ENCODE measurements around the gene SLBP.

Gene SLBP

DNA sequence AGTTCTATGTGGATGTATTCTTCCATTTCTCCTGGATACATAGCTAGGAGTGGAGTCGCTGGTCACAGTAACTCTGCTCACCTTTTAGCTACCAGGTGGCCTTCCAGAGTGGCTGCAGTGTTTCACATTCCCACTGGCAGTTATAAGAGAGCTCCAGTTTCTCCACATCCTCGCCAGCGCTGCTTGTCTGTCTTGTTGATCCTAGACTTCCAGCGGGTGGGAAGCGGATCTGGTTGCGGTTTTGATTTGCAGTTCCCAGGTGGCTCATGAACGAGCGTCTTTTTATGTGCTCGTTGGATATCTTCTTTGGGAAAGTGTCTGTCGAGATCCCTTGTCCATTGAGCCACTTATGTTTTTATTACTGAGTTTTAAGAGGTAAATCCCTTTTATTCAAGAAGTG lies 20.8 kb upstream of the SLBP start (continued):
- TF ChIP-seq, protein P1, sequence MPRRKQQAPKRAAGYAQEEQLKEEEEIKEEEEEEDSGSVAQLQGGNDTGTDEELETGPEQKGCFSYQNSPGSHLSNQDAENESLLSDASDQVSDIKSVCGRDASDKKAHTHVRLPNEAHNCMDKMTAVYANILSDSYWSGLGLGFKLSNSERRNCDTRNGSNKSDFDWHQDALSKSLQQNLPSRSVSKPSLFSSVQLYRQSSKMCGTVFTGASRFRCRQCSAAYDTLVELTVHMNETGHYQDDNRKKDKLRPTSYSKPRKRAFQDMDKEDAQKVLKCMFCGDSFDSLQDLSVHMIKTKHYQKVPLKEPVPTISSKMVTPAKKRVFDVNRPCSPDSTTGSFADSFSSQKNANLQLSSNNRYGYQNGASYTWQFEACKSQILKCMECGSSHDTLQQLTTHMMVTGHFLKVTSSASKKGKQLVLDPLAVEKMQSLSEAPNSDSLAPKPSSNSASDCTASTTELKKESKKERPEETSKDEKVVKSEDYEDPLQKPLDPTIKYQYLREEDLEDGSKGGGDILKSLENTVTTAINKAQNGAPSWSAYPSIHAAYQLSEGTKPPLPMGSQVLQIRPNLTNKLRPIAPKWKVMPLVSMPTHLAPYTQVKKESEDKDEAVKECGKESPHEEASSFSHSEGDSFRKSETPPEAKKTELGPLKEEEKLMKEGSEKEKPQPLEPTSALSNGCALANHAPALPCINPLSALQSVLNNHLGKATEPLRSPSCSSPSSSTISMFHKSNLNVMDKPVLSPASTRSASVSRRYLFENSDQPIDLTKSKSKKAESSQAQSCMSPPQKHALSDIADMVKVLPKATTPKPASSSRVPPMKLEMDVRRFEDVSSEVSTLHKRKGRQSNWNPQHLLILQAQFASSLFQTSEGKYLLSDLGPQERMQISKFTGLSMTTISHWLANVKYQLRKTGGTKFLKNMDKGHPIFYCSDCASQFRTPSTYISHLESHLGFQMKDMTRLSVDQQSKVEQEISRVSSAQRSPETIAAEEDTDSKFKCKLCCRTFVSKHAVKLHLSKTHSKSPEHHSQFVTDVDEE (CRISPR knock-in tag; IDR thresholded peaks at IDR 0.05), result no peak
- TF ChIP-seq, protein P2, sequence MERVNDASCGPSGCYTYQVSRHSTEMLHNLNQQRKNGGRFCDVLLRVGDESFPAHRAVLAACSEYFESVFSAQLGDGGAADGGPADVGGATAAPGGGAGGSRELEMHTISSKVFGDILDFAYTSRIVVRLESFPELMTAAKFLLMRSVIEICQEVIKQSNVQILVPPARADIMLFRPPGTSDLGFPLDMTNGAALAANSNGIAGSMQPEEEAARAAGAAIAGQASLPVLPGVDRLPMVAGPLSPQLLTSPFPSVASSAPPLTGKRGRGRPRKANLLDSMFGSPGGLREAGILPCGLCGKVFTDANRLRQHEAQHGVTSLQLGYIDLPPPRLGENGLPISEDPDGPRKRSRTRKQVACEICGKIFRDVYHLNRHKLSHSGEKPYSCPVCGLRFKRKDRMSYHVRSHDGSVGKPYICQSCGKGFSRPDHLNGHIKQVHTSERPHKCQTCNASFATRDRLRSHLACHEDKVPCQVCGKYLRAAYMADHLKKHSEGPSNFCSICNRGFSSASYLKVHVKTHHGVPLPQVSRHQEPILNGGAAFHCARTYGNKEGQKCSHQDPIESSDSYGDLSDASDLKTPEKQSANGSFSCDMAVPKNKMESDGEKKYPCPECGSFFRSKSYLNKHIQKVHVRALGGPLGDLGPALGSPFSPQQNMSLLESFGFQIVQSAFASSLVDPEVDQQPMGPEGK (CRISPR knock-in tag; IDR thresholded peaks at IDR 0.05; ENCODE audit: borderline replicate concordance), result no peak
- no peak for TF ChIP-seq ZNF565 (CRISPR knock-in tag; conservative IDR thresholded peaks at IDR 0.05; ENCODE audit: low read depth)
- TF ChIP-seq ZNF70 (CRISPR knock-in tag; IDR thresholded peaks at IDR 0.05), result no peak

DNA sequence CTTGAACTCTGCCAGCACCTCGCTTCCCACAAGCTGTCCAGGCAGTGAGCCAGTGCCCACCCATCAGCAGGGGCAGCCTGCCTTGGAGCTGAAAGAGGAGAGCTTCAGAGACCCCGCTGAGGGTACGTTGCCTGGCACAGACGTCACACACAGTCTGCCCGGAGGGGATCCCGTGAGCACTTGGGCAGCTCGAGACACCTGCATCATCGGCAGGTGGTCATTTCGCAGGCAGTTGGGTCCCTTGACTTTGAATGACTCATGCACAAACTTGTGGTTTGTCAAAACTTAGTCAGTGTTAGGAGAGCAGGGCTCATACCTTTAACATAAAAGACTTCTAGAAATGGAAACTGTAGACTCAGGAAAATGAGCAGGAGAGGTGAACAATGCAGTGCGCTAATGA lies 19.1 kb upstream of the SLBP start:
- no peak for ATAC-seq
- TF ChIP-seq, protein P1 (CRISPR knock-in tag; IDR thresholded peaks at IDR 0.05), result no peak
- TF ChIP-seq ZNF8 (CRISPR knock-in tag; IDR thresholded peaks at IDR 0.05), result no peak
- no peak for TF ChIP-seq GLIS3 (CRISPR knock-in tag; IDR thresholded peaks at IDR 0.05)
- TF ChIP-seq PPARA (CRISPR knock-in tag; IDR thresholded peaks at IDR 0.05; ENCODE audit: borderline replicate concordance), result no peak
- TF ChIP-seq, protein P3, sequence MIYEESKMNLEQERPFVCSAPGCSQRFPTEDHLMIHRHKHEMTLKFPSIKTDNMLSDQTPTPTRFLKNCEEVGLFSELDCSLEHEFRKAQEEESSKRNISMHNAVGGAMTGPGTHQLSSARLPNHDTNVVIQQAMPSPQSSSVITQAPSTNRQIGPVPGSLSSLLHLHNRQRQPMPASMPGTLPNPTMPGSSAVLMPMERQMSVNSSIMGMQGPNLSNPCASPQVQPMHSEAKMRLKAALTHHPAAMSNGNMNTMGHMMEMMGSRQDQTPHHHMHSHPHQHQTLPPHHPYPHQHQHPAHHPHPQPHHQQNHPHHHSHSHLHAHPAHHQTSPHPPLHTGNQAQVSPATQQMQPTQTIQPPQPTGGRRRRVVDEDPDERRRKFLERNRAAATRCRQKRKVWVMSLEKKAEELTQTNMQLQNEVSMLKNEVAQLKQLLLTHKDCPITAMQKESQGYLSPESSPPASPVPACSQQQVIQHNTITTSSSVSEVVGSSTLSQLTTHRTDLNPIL (CRISPR knock-in tag; IDR thresholded peaks at IDR 0.05; ENCODE audit: low read depth), result no peak
- no peak for TF ChIP-seq ARNTL (CRISPR knock-in tag; IDR thresholded peaks at IDR 0.05; ENCODE audit: borderline replicate concordance, low read depth)
- no peak for TF ChIP-seq TOX (CRISPR knock-in tag; IDR thresholded peaks at IDR 0.05; ENCODE audit: borderline replicate concordance)
- no peak for TF ChIP-seq SNAI2 (CRISPR knock-in tag; IDR thresholded peaks at IDR 0.05)
- no peak for TF ChIP-seq ZFP3 (CRISPR knock-in tag; IDR thresholded peaks at IDR 0.05)
- TF ChIP-seq RARB (CRISPR knock-in tag; IDR thresholded peaks at IDR 0.05), result no peak
- no peak for TF ChIP-seq ZNF565 (CRISPR knock-in tag; conservative IDR thresholded peaks at IDR 0.05; ENCODE audit: low read depth)
- TF ChIP-seq CSDC2 (CRISPR knock-in tag; IDR thresholded peaks at IDR 0.05), result no peak
- TF ChIP-seq, protein P4, sequence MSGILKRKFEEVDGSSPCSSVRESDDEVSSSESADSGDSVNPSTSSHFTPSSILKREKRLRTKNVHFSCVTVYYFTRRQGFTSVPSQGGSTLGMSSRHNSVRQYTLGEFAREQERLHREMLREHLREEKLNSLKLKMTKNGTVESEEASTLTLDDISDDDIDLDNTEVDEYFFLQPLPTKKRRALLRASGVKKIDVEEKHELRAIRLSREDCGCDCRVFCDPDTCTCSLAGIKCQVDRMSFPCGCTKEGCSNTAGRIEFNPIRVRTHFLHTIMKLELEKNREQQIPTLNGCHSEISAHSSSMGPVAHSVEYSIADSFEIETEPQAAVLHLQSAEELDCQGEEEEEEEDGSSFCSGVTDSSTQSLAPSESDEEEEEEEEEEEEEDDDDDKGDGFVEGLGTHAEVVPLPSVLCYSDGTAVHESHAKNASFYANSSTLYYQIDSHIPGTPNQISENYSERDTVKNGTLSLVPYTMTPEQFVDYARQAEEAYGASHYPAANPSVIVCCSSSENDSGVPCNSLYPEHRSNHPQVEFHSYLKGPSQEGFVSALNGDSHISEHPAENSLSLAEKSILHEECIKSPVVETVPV (CRISPR knock-in tag; IDR thresholded peaks at IDR 0.05), result no peak
- TF ChIP-seq, protein P2 (CRISPR knock-in tag; IDR thresholded peaks at IDR 0.05; ENCODE audit: borderline replicate concordance), result no peak
- TF ChIP-seq BACH2 (CRISPR knock-in tag; IDR thresholded peaks at IDR 0.05; ENCODE audit: borderline replicate concordance), result no peak
- no peak for TF ChIP-seq ZFP30 (CRISPR knock-in tag; IDR thresholded peaks at IDR 0.05)
- TF ChIP-seq, protein P5, sequence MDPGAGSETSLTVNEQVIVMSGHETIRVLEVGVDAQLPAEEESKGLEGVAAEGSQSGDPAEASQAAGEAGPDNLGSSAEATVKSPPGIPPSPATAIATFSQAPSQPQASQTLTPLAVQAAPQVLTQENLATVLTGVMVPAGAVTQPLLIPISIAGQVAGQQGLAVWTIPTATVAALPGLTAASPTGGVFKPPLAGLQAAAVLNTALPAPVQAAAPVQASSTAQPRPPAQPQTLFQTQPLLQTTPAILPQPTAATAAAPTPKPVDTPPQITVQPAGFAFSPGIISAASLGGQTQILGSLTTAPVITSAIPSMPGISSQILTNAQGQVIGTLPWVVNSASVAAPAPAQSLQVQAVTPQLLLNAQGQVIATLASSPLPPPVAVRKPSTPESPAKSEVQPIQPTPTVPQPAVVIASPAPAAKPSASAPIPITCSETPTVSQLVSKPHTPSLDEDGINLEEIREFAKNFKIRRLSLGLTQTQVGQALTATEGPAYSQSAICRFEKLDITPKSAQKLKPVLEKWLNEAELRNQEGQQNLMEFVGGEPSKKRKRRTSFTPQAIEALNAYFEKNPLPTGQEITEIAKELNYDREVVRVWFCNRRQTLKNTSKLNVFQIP (CRISPR knock-in tag; IDR thresholded peaks at IDR 0.05; ENCODE audit: borderline replicate concordance, low read depth), result no peak
- TF ChIP-seq ZC3H10 (CRISPR knock-in tag; IDR thresholded peaks at IDR 0.05), result no peak
